Liver (tissue), 8 donors: ENCODE measurements around the gene SMIM45.

ENCODE experiments used
- DNase-seq: peaks from one replicate; pipeline ENCODE4 v3.0.0-alpha.2; 2017; ENCODE audit warnings: low spot score
- H3K27ac ChIP-seq, 2 donors: one replicate each; pipeline ENCODE4 v1.7.0; 2013; ENCODE audit warnings: inconsistent platforms in 2 of 2, low read length in 2 of 2, control low read depth in 1 of 2, low read depth in 1 of 2, mild to moderate bottlenecking in 1 of 2
- H3K27me3 ChIP-seq, 4 donors: one replicate each; pipeline versions ENCODE4 v1.6.1 to v1.7.0; 2013; ENCODE audit warnings: low read length in 3 of 4, inconsistent platforms in 1 of 4, mild to moderate bottlenecking in 1 of 4, moderate library complexity in 1 of 4; ENCODE audit not compliant: control insufficient read depth in 4 of 4, insufficient read depth in 4 of 4
- H3K36me3 ChIP-seq, 4 donors: one replicate each; pipeline versions ENCODE4 v1.6.1 to v1.7.0; 2013; ENCODE audit warnings: low read length in 3 of 4, mild to moderate bottlenecking in 3 of 4, low read depth in 1 of 4, moderate library complexity in 1 of 4; ENCODE audit not compliant: control insufficient read depth in 4 of 4, insufficient read depth in 3 of 4
- H3K4me1 ChIP-seq, 4 donors: one replicate each; pipeline versions ENCODE4 v1.6.1 to v1.7.0; 2013; ENCODE audit warnings: low read length in 3 of 4, mild to moderate bottlenecking in 3 of 4, moderate library complexity in 1 of 4; ENCODE audit not compliant: control insufficient read depth in 4 of 4, insufficient read depth in 4 of 4
- H3K4me3 ChIP-seq, 3 donors: one replicate each; pipeline versions ENCODE4 v1.6.1 to v1.7.0; 2013; ENCODE audit warnings: low read length in 3 of 3, control low read depth in 1 of 3, low read depth in 1 of 3, mild to moderate bottlenecking in 1 of 3
- H3K9ac ChIP-seq, 2 donors: one replicate each; pipeline ENCODE4 v1.7.0; 2013; ENCODE audit warnings: low read length in 2 of 2, mild to moderate bottlenecking in 2 of 2, moderate library complexity in 2 of 2, control low read depth in 1 of 2, low read depth in 1 of 2
- H3K9me3 ChIP-seq, 4 donors: one replicate each; pipeline versions ENCODE4 v1.6.1 to v1.7.0; 2013; ENCODE audit warnings: low read length in 3 of 4; ENCODE audit not compliant: control insufficient read depth in 4 of 4
- ATF3 ChIP-seq: IDR thresholded peaks from 2 replicates; pipeline ENCODE4 v1.6.1; 2016; ENCODE audit warnings: antibody characterized with exemption
- CTCF ChIP-seq: fragments of 150-350 bp; IDR thresholded peaks from 2 replicates; pipeline ENCODE4 v1.5.1; 2017; ENCODE audit warnings: improper control_type of control experiment, low read depth, low read length; ENCODE audit not compliant: missing input control
- EGR1 ChIP-seq, 2 donors: IDR thresholded peaks; 2 replicates each; pipeline ENCODE4 v1.6.1; 2016 to 2018; ENCODE audit warnings: antibody characterized with exemption in 2 of 2, low read depth in 2 of 2
- FOXA1 ChIP-seq: IDR thresholded peaks from 2 replicates; pipeline ENCODE4 v1.6.1; 2016; ENCODE audit warnings: antibody characterized with exemption
- FOXA2 ChIP-seq: IDR thresholded peaks from 2 replicates; pipeline ENCODE4 v1.6.1; 2016; ENCODE audit warnings: antibody characterized with exemption
- GABPA ChIP-seq, 2 donors: IDR thresholded peaks in 1 of 2; conservative IDR thresholded peaks in 1 of 2; 2 replicates each; pipeline ENCODE4 v1.6.1; 2016; ENCODE audit warnings: antibody characterized with exemption in 2 of 2, mild to moderate bottlenecking in 1 of 2, moderate library complexity in 1 of 2
- HNF4A ChIP-seq, 2 donors: conservative IDR thresholded peaks; 2 replicates each; pipeline ENCODE4 v1.6.1; 2016; ENCODE audit warnings: antibody characterized with exemption in 2 of 2, mild to moderate bottlenecking in 2 of 2
- HNF4G ChIP-seq: IDR thresholded peaks from 2 replicates; pipeline ENCODE4 v1.6.1; 2016; ENCODE audit warnings: antibody characterized with exemption
- JUND ChIP-seq, 2 donors: IDR thresholded peaks; 2 replicates each; pipeline ENCODE4 v1.6.1; 2016; ENCODE audit warnings: antibody characterized with exemption in 2 of 2
- MAX ChIP-seq: IDR thresholded peaks from 2 replicates; pipeline ENCODE4 v1.6.1; 2016; ENCODE audit warnings: antibody characterized with exemption
- NR2F2 ChIP-seq: IDR thresholded peaks from 2 replicates; pipeline ENCODE4 v1.6.1; 2016; ENCODE audit warnings: antibody characterized with exemption
- RAD21 ChIP-seq, 2 donors: IDR thresholded peaks; 2 replicates each; pipeline ENCODE4 v1.6.1; 2016; ENCODE audit warnings: antibody characterized with exemption in 2 of 2, mild to moderate bottlenecking in 2 of 2
- REST ChIP-seq: IDR thresholded peaks from 2 replicates; pipeline ENCODE4 v1.6.1; 2016; ENCODE audit warnings: antibody characterized with exemption, mild to moderate bottlenecking
- RXRA ChIP-seq, 2 donors: IDR thresholded peaks; 2 replicates each; pipeline ENCODE4 v1.6.1; 2017 to 2018; ENCODE audit warnings: antibody characterized with exemption in 2 of 2, mild to moderate bottlenecking in 1 of 2
- TAF1 ChIP-seq: conservative IDR thresholded peaks from 2 replicates; pipeline ENCODE4 v1.6.1; 2016; ENCODE audit warnings: antibody characterized with exemption, mild to moderate bottlenecking
- YY1 ChIP-seq: IDR thresholded peaks from 2 replicates; pipeline ENCODE4 v1.6.1; 2016; ENCODE audit warnings: antibody characterized with exemption, mild to moderate bottlenecking
- WGBS: extraction: QIAGEN DNeasy Blood & Tissue Kit; methylation state at CpG from one replicate; pipeline ENCODE4 v1.1.7; 2013; 5-methylcytosine and 5-hydroxymethylcytosine counted together
- donor health status: healthy.
- donor health status: healthy.
- donor health status: healthy.
- donor health status: healthy.
- donor health status: healthy.

The SMIM45 gene

GRCh38 chr22:41966225-41966606, 14.3 kb downstream of the SMIM45 start (continued):
- TF ChIP-seq REST (no peak), FOXA2 (no peak), TAF1 (no peak), EGR1 (IDR thresholded peaks at IDR 0.05; ENCODE audit: low read depth in 2 of 2) (no peak), RAD21 (IDR thresholded peaks at IDR 0.05) (no peak), FOXA1 (no peak), HNF4A (conservative IDR thresholded peaks at IDR 0.05) (no peak), MAX (no peak)

- whole genome bisulfite sequencing = 46% methylated on average over 8 of the region's 8 CpGs
- no peaks in the 10 kb centered on the region for H3K27me3 ChIP-seq
- H3K4me3 ChIP-seq = no peak overlapping the region
- no peaks in the 10 kb centered on the region for H3K9me3 ChIP-seq
- DNase-seq = no peak
- H3K9ac ChIP-seq = no peak overlapping the region
- no peaks in the 10 kb centered on the region for H3K36me3 ChIP-seq
- TF ChIP-seq REST (no peak), RAD21 (IDR thresholded peaks at IDR 0.05) (peak; percentile 81 to 83), CTCF (peak; percentile 51), FOXA2 (no peak)
- no peaks in the 10 kb centered on the region for H3K4me1 ChIP-seq
- H3K27ac ChIP-seq = no peak overlapping the region
Observed at GRCh38 chr22:41966607-41967240, 14.8 kb downstream of the SMIM45 start.

GRCh38 chr22:41968601-41969000, 16.7 kb downstream of the SMIM45 start:
- H3K9me3 ChIP-seq = no peaks in the 10 kb centered on the region
- no peaks in the 10 kb centered on the region for H3K4me1 ChIP-seq
- no peak overlapping the region for H3K27ac ChIP-seq
- H3K36me3 ChIP-seq = no peaks in the 10 kb centered on the region
- no peak overlapping the region for H3K9ac ChIP-seq
- DNase-seq = no peak
- no peaks in the 10 kb centered on the region for H3K27me3 ChIP-seq
- H3K4me3 ChIP-seq = no peak overlapping the region
- WGBS = 62% methylated on average over 9 of the region's 9 CpGs
- TF ChIP-seq YY1 = no peak
- TF ChIP-seq FOXA2 = no peak
- no peak for TF ChIP-seq REST
- no peak for TF ChIP-seq JUND (IDR thresholded peaks at IDR 0.05)
- TF ChIP-seq FOXA1 = no peak
- TF ChIP-seq RXRA (IDR thresholded peaks at IDR 0.05) = no peak
- no peak for TF ChIP-seq ATF3
- TF ChIP-seq NR2F2 = no peak
- TF ChIP-seq HNF4G = no peak
- no peak for TF ChIP-seq GABPA (IDR thresholded peaks at IDR 0.05 in 1 of 2, conservative IDR thresholded peaks at IDR 0.05 in 1 of 2)
